A549 (cell line): ENCODE results near the gene MPDU1. TPM values are rescaled to one million over a fixed set of nuclear protein-coding genes. Genes with fewer than 3 reads are reported as not detected.

Source experiments
- ATAC-seq, 2 experiments: fragments of 200-7000 bp in 1 of 2; fragments of >200 bp in 1 of 2; cut with Nextera tagmentation in 1 of 2; cut with Tn5 transposase in 1 of 2; 3 replicates each; pipeline versions ENCODE4 v1.8.0 to v1.9.1; 2018 to 2020; ENCODE audit warnings: mild to moderate bottlenecking in 1 of 2, moderate library complexity in 1 of 2
- CTCF ChIA-PET: fragments of 300-600 bp; sonication (Branson Sonifier 250); formaldehyde crosslinking; extraction: SDS; loops from one replicate; lab custom pipeline; 2021; ENCODE audit warnings: antibody characterized with exemption, inconsistent platforms; lab: Yijun Ruan, JAX
- POLR2A ChIA-PET: fragments of 350-600 bp; formaldehyde crosslinking; extraction: SDS; loops from one replicate; lab custom pipeline; 2021; ENCODE audit warnings: antibody characterized with exemption, inconsistent platforms; lab: Yijun Ruan, JAX
- DNase-seq, 2 experiments: peaks; one replicate each; pipeline versions ENCODE4 v3.0.0 to v3.0.0-alpha.2; 2011 to 2016; ENCODE audit warnings: low read depth in 1 of 2, low spot score in 1 of 2
- FAIRE-seq: peaks from 2 replicates; lab custom pipeline; 2011; peaks lifted over from hg19 to GRCh38; lab: Jason Lieb, UNC
- H3K27ac ChIP-seq, 2 experiments: fragments of >200 bp; sonication (Bioruptor Twin); formaldehyde crosslinking; 3 replicates each; pipeline ENCODE4 v1.5.1; 2016 to 2017
- H3K4me1 ChIP-seq: fragments of >200 bp; sonication (Bioruptor Twin); formaldehyde crosslinking; 3 replicates; pipeline ENCODE4 v1.6.1; 2016
- H3K4me2 ChIP-seq: fragments of >200 bp; sonication (Bioruptor Twin); formaldehyde crosslinking; 3 replicates; pipeline ENCODE4 v1.6.1; 2016
- H3K4me3 ChIP-seq: fragments of >200 bp; sonication (Bioruptor Twin); formaldehyde crosslinking; 3 replicates; pipeline ENCODE4 v1.5.1; 2016
- H3K9me3 ChIP-seq: fragments of >200 bp; sonication (Bioruptor Twin); formaldehyde crosslinking; 3 replicates; pipeline ENCODE4 v1.6.1; 2016
- CBX8 ChIP-seq: fragments of 200-600 bp; sonication (generic); IDR thresholded peaks from 2 replicates; pipeline ENCODE4 v1.6.1; 2016
- CTCF ChIP-seq: fragments of >200 bp; sonication (Bioruptor Twin); formaldehyde crosslinking; IDR thresholded peaks from 3 replicates; pipeline ENCODE4 v1.5.1; 2016
- E2F6 ChIP-seq: IDR thresholded peaks from 2 replicates; pipeline ENCODE4 v1.6.1; 2012; ENCODE audit warnings: low read depth, borderline replicate concordance
- EHF ChIP-seq: fragments of 250-450 bp; sonication (Bioruptor Pico); IDR thresholded peaks from 2 replicates; pipeline ENCODE4 v1.5.0; 2020; ENCODE audit warnings: mild to moderate bottlenecking
- EHMT2 ChIP-seq: fragments of 200-600 bp; sonication (generic); IDR thresholded peaks from 2 replicates; pipeline ENCODE4 v1.6.1; 2016; ENCODE audit warnings: antibody characterized with exemption, low read depth, mild to moderate bottlenecking, moderate library complexity
- ELK1 ChIP-seq: fragments of 150-350 bp; IDR thresholded peaks from 2 replicates; pipeline ENCODE4 v1.6.1; 2014; ENCODE audit warnings: low read depth, mild to moderate bottlenecking, low read length
- FOXS1 ChIP-seq: fragments of 250-450 bp; sonication (Bioruptor Pico); IDR thresholded peaks from 2 replicates; pipeline ENCODE4 v1.5.0; 2020; ENCODE audit warnings: mild to moderate bottlenecking, moderate library complexity
- HOXA7 ChIP-seq: fragments of 250-450 bp; sonication (Bioruptor Pico); IDR thresholded peaks from 2 replicates; pipeline ENCODE4 v1.5.0; 2020; ENCODE audit warnings: mild to moderate bottlenecking, moderate library complexity
- HOXB5 ChIP-seq: fragments of 250-450 bp; sonication (Bioruptor Pico); IDR thresholded peaks from 2 replicates; pipeline ENCODE4 v1.5.0; 2020; ENCODE audit warnings: mild to moderate bottlenecking, moderate library complexity
- KDM5A ChIP-seq: fragments of 200-600 bp; sonication (generic); IDR thresholded peaks from 2 replicates; pipeline ENCODE4 v1.6.1; 2016; ENCODE audit warnings: antibody characterized with exemption, mild to moderate bottlenecking
- MAZ ChIP-seq: fragments of 150-350 bp; IDR thresholded peaks from 2 replicates; pipeline ENCODE4 v1.6.1; 2014; ENCODE audit warnings: antibody characterized with exemption, low read depth, low read length, borderline replicate concordance
- NFE2L2 ChIP-seq: fragments of 150-350 bp; conservative IDR thresholded peaks from 2 replicates; pipeline ENCODE4 v1.6.1; 2014; ENCODE audit warnings: low read length
- POLR2AphosphoS2 ChIP-seq: conservative IDR thresholded peaks from 2 replicates; pipeline ENCODE4 v1.6.1; 2012; ENCODE audit warnings: low read length, improper control_type of control experiment, inconsistent platforms
- REST ChIP-seq: fragments of 200-600 bp; sonication (generic); IDR thresholded peaks from 2 replicates; pipeline ENCODE4 v1.6.1; 2016; ENCODE audit warnings: antibody characterized with exemption, mild to moderate bottlenecking, moderate library complexity
- SREBF2 ChIP-seq: fragments of 450-650 bp; IDR thresholded peaks from 2 replicates; pipeline ENCODE4 v1.6.1; 2014; ENCODE audit warnings: mild to moderate bottlenecking, moderate library complexity
- TP53 ChIP-seq: fragments of 250-450 bp; sonication (Bioruptor Pico); IDR thresholded peaks from 2 replicates; pipeline ENCODE4 v1.5.0; 2021; ENCODE audit warnings: mild to moderate bottlenecking, moderate library complexity
- ZFP36 ChIP-seq: fragments of 450-650 bp; IDR thresholded peaks from 2 replicates; pipeline ENCODE4 v1.6.1; 2014; ENCODE audit warnings: borderline replicate concordance; ENCODE audit not compliant: partially characterized antibody
- WGBS: methylation state at CpG from one replicate; pipeline ENCODE4 v1.1.6; 2017; ENCODE audit errors: missing lambda C conversion rate; 5-methylcytosine and 5-hydroxymethylcytosine counted together
- polyA plus RNA-seq, 4 experiments: library from polyadenylated mRNA; depleted of rRNA in 3 of 4; stranded (reverse); fragments of >200 nt; fragmentation: RNase III in 1 of 4; extraction: RNeasy Plus Mini Kit Qiagen cat#74134 plus additional on column Dnase treatment in 1 of 4; gene quantifications; 2 replicates in 3 of 4; 3 replicates in 1 of 4; pipeline ENCODE4 v1.2.3, GENCODE V29; 2011 to 2017

MPDU1 gene
- polyA plus RNA-seq, 2 of the 4 experiments (the other 2 are of a cell fraction), result 134 to 148 TPM

- Histone ChIP-seq H3K4me1 (peaks cover 10% of the 10 kb centered on the region; the same call in 2 of the 3 replicates), H3K9me3 (no peaks in the 10 kb centered on the region), H3K4me3 (no peak overlapping the region), H3K4me2 (peak overlapping the region; percentile 95), H3K27ac (no peak overlapping the region)
- ATAC-seq (no peak), FAIRE-seq (no peak), DNase-seq (no peak)
- 89% methylated on average over 7 of the region's 7 CpGs for WGBS
- ChIA-PET CTCF (interaction anchor here (1.3 to 14.2 kb wide), 8 partner anchors 7 to 90 kb away, joined by 4 to 130 read pairs (median 12); partner anchors contain the start of genes FXR2, MPDU1, SHBG and TP53), POLR2A (interaction anchor here (1.0 to 2.7 kb wide), 3 partner anchors 12 to 60 kb away, joined by 3 to 81 read pairs (median 34); partner anchors contain the start of genes FXR2, MPDU1, TP53 and WRAP53)
- TF ChIP-seq REST, result no peak
- no peak for TF ChIP-seq NFE2L2
- no peak for TF ChIP-seq ZFP36
- no peak for TF ChIP-seq EHMT2
- TF ChIP-seq CBX8, result no peak
- TF ChIP-seq KDM5A, result no peak
- TF ChIP-seq E2F6, result no peak
- no peak for TF ChIP-seq ELK1
- TF ChIP-seq MAZ, result no peak
- no peak for TF ChIP-seq EHF (CRISPR knock-in tag)
- no peak for TF ChIP-seq HOXB5 (CRISPR knock-in tag)
- no peak for TF ChIP-seq CTCF
- TF ChIP-seq POLR2AphosphoS2, result no peak
- no peak for TF ChIP-seq HOXA7 (CRISPR knock-in tag)
- TF ChIP-seq FOXS1 (CRISPR knock-in tag), result no peak
These were observed 42.7 kb downstream of the MPDU1 start for GRCh38 chr17:7626307-7626706.

- H3K4me1 ChIP-seq, result peaks cover 10% of the 10 kb centered on the region; the same call in 2 of the 3 replicates
- peak; percentile 17 to 27; a peak in 5 of 6 replicates for ATAC-seq
- peak overlapping the region; percentile 85 for H3K4me3 ChIP-seq
- peak overlapping the region; percentile 95 for H3K4me2 ChIP-seq
- WGBS, result 57% methylated on average over 6 of the region's 6 CpGs
- TF ChIP-seq SREBF2, result no peak
- no peak for TF ChIP-seq TP53 (CRISPR knock-in tag)
- ChIA-PET POLR2A (interaction anchor here (1.0 to 2.7 kb wide), 3 partner anchors 12 to 60 kb away, joined by 3 to 81 read pairs (median 34); partner anchors contain the start of genes FXR2, MPDU1, TP53 and WRAP53), CTCF (interaction anchor here (1.0 to 14.2 kb wide), 12 partner anchors 7 to 223 kb away, joined by 3 to 130 read pairs (median 6); partner anchors contain the start of genes ATP1B2, FXR2, MPDU1 and SHBG)
- H3K9me3 ChIP-seq, result no peaks in the 10 kb centered on the region
- H3K27ac ChIP-seq, result peak overlapping the region; percentile 93 to 94
- no peak for FAIRE-seq
- no peak for DNase-seq
These were observed 43.3 kb downstream of the MPDU1 start for GRCh38 chr17:7626956-7627249.
